Lower leg skin (tissue), 4 donors: ENCODE results near the gene GSG1L. TPM values are rescaled to one million over a fixed set of nuclear protein-coding genes. Genes with fewer than 3 reads are reported as not detected.

ENCODE experiments used
- DNase-seq, 2 donors: peaks; one replicate each; pipeline ENCODE4 v3.0.0-alpha.2; 2019; ENCODE audit warnings: low spot score in 2 of 2
- H3K4me3 ChIP-seq: fragments of 200-600 bp; sonication (generic); 2 replicates; pipeline ENCODE4 v1.5.1; 2017; ENCODE audit warnings: mild to moderate bottlenecking, low read depth; ENCODE audit not compliant: poor library complexity, severe bottlenecking
- CTCF ChIP-seq, 3 donors: fragments of 450-650 bp; IDR thresholded peaks; one replicate each; pipeline ENCODE4 v1.5.1; 2016; ENCODE audit warnings: antibody characterized with exemption in 3 of 3, mild to moderate bottlenecking in 3 of 3, moderate library complexity in 2 of 3
- POLR2A ChIP-seq, 2 donors: fragments of 450-650 bp; IDR thresholded peaks; one replicate each; pipeline ENCODE4 v1.6.1; 2016 to 2017; ENCODE audit warnings: antibody characterized with exemption in 2 of 2, mild to moderate bottlenecking in 1 of 2, moderate library complexity in 1 of 2
- WGBS, 2 donors: methylation state at CpG; one replicate each; pipeline ENCODE4 v1.1.5; 2018; 5-methylcytosine and 5-hydroxymethylcytosine counted together
- intact Hi-C: fragments of 100-400 bp; cut with DNase I; formaldehyde crosslinking; loops from one replicate; pipeline ENCODE4 v1.15.0; 2023; ENCODE audit warnings: low total_unique reads
- total RNA-seq, 4 donors: library from RNA; depleted of rRNA; stranded (reverse); fragments of >200 nt; gene quantifications; one replicate each; pipeline ENCODE4 v1.1.0, GENCODE V29; 2016

Gene GSG1L
- total RNA-seq, 4 donors from 2014 or later: 0.49 to 1.1 (median 0.59) TPM; not detected in 1

DNA sequence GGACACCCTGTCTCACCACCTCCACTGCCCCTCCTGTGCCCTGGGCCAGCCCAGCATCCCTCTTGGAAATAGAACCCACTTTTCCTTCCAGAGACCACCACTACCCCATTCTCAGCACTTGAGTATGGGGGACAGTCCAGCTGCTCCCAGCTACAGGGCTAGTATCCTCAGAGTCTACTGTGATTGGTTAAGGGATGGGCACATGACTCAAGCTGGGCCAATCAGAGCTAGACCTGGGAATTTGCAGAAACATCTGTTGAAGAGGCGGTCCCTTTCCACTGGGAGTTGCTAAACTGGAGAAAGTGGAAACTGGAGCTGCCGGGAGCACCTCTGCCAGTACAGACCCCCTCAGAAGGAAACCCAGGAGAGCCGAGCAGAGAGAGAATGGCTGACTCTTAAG, 156.6 kb downstream of the GSG1L start:
- 65 to 92% methylated on average over 3 of the region's 3 CpGs for WGBS, 2 donors
- intact Hi-C loops: no loop called here

GRCh38 chr16:27903046-27903655, 160.4 kb downstream of the GSG1L start:
- intact Hi-C loops: no loop called here
- 66 to 74% methylated on average over 11 to 12 of the region's 12 CpGs for WGBS, 2 donors
- no peak overlapping the region for H3K4me3 ChIP-seq
- no peak for TF ChIP-seq CTCF (IDR thresholded peaks at IDR 0.05)
- no peak for TF ChIP-seq POLR2A (IDR thresholded peaks at IDR 0.05)
- DNase-seq: no peak

More for the DNA sequence above, 156.6 kb downstream of the GSG1L start:
- DNase-seq: no peak
- no peak overlapping the region for H3K4me3 ChIP-seq
- TF ChIP-seq CTCF (IDR thresholded peaks at IDR 0.05) (no peak), POLR2A (IDR thresholded peaks at IDR 0.05) (no peak)

GRCh38 chr16:27902551-27902950, 161.0 kb downstream of the GSG1L start:
- no peak for TF ChIP-seq POLR2A (IDR thresholded peaks at IDR 0.05)
- no peak for TF ChIP-seq CTCF (IDR thresholded peaks at IDR 0.05)
- WGBS, 2 donors: 80 to 88% methylated on average over 8 of the region's 8 CpGs
- DNase-seq: no peak
- intact Hi-C loops: no loop called here
- H3K4me3 ChIP-seq: no peak overlapping the region

GRCh38 chr16:27901956-27902355, 161.6 kb downstream of the GSG1L start:
- H3K4me3 ChIP-seq: no peak overlapping the region
- intact Hi-C loops: no loop called here
- no peak for DNase-seq
- WGBS, 2 donors: 81 to 82% methylated on average over 8 of the region's 8 CpGs
- no peak for TF ChIP-seq CTCF (IDR thresholded peaks at IDR 0.05)
- TF ChIP-seq POLR2A (IDR thresholded peaks at IDR 0.05): no peak

GRCh38 chr16:27899736-27900135, 163.8 kb downstream of the GSG1L start:
- 67 to 80% methylated on average over 4 of the region's 4 CpGs for WGBS, 2 donors
- no peak for DNase-seq
- TF ChIP-seq CTCF (IDR thresholded peaks at IDR 0.05) (no peak), POLR2A (IDR thresholded peaks at IDR 0.05) (no peak)
- intact Hi-C loops: loop anchor here (5.0 kb wide), 1 partner anchor 917 kb away; no protein-coding TSS in a partner anchor
- H3K4me3 ChIP-seq: no peak overlapping the region

DNA sequence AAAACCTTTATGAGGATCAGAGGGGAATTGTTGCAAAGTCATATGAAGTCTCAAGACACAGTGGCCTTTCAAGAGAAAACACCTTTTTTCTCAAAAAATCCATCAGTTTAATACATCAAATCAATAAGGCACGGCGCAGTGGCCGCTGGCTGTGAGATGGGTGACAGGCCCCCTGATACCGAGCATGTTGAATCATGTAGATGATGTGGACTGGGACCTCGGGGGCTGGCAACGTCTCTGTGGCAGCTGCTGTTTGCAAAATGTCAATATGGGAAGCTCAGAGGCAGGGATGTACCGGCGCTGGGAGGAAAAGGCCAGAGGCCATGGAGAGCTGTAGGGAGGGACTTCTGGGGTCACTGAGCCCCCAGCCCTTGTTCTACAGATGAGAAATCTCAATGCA, 169.1 kb downstream of the GSG1L start:
- H3K4me3 ChIP-seq: no peak overlapping the region
- no peak for TF ChIP-seq POLR2A (IDR thresholded peaks at IDR 0.05)
- TF ChIP-seq CTCF (IDR thresholded peaks at IDR 0.05): no peak
- intact Hi-C loops: no loop called here
- no peak for DNase-seq
- WGBS, 2 donors: 55 to 57% methylated on average over 8 of the region's 8 CpGs
